Neutrophil (primary cell): ENCODE measurements around the gene AMPD2.
A peak's percentile ranks its signal among the peaks of the same experiment; 100 is the strongest.

Experiments used
- H3K27ac ChIP-seq: fragments of 200-600 bp; sonication (generic); 2 replicates; pipeline ENCODE4 v1.5.1; 2016; ENCODE audit warnings: mild to moderate bottlenecking, moderate library complexity
- H3K27me3 ChIP-seq: fragments of 200-600 bp; sonication (generic); 2 replicates; pipeline ENCODE4 v1.6.0; 2016; ENCODE audit warnings: mild to moderate bottlenecking
- H3K36me3 ChIP-seq: fragments of 200-600 bp; sonication (generic); 2 replicates; pipeline ENCODE4 v1.5.1; 2017
- H3K4me1 ChIP-seq, 2 experiments: fragments of 200-600 bp in 1 of 2; sonication (generic) in 1 of 2; 1 replicate in 1 of 2; 2 replicates in 1 of 2; pipeline versions ENCODE4 v1.5.1 to v1.6.1; 2013 to 2016; ENCODE audit warnings: low read depth in 1 of 2, low read length in 1 of 2, mild to moderate bottlenecking in 1 of 2, moderate library complexity in 1 of 2; ENCODE audit not compliant: control insufficient read depth in 1 of 2, insufficient read depth in 1 of 2
- H3K4me3 ChIP-seq, 2 experiments: fragments of 200-600 bp in 1 of 2; sonication (generic) in 1 of 2; 1 replicate in 1 of 2; 2 replicates in 1 of 2; pipeline ENCODE4 v1.5.1; 2013 to 2016; ENCODE audit warnings: low read depth in 1 of 2, low read length in 1 of 2, mild to moderate bottlenecking in 1 of 2, moderate library complexity in 1 of 2
- H3K9me3 ChIP-seq: fragments of 200-600 bp; sonication (generic); 2 replicates; pipeline ENCODE4 v1.5.1; 2016
- CTCF ChIP-seq: fragments of 200-600 bp; sonication (generic); IDR thresholded peaks from 2 replicates; pipeline ENCODE4 v1.5.1; 2016; ENCODE audit warnings: antibody characterized with exemption

AMPD2 gene

DNA sequence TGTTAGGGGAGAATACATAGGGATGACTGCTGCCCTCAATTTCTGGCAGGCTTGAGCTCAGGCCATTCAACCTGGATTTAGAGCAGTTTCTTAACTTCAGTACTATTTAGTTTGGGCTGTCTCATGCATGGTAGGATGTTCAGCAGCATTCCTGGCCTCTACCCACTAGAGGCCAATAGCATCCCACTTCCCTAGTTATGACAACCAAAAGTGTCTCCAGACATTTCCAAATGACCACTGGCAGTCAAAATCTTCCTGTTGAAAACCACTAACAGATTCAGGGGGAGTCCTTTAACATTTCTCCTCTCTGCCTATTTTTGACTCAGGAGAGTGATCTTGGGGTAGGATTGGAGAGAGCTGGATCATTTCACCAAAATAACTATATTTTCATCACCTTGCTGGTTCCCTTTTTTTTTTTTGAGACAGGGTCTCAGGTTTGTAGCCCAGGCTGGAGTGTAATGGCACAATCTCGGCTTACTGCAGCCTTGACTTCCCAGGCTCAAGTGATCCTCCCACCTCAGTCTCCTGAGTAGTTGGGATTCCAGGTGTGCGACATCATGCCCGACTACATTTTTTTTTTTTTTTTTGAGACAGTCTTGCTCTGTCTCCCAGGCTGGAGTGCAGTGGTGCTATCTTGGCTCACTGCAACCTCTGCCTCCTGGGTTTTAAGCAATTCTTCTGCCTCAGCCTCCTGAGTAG is 8.9 kb upstream of the AMPD2 start:
- Histone ChIP-seq H3K27me3 (no peaks in the 10 kb centered on the region), H3K27ac (peak overlapping the region; percentile 97), H3K36me3 (peaks cover 3% of the 10 kb centered on the region), H3K4me1 (peaks cover 36 to 50% of the 10 kb centered on the region in 2 experiments), H3K9me3 (no peaks in the 10 kb centered on the region), H3K4me3 (peak overlapping the region in 1 of 2 experiments; percentile 9)
- TF ChIP-seq CTCF = no peak

DNA sequence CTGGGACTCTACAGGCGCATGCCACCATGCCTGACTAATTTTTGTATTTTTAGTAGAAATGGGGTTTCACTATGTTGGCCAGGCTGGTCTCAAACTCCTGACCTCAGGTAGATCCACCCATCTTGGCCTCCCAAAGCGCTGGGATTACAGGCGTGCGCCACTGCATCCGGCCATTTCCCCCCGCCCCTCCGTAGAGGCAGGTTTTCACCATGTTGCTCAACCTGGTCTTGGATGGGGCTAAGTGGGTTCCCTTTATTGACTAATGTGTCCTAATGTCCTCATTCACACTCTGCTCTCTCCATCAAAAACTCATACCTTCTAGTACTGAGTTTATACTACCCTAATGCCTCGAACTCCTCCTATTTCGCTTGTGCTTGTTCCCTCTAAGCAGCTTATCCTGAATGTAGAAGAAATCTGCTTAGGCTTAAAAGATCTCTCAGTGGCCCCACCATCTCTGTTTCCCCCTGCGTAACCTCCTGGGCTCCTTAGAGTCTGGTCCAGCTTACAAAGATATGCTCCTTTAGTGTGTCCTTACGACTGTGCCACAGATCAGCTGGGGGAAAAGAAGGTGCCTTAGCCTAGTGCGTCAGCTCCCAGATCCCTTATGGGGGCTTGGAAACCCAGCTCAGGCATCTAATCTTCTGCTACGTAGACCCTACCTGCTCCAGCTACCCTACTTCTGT is 8.2 kb upstream of the AMPD2 start:
- H3K27me3 ChIP-seq = no peaks in the 10 kb centered on the region
- H3K9me3 ChIP-seq = no peaks in the 10 kb centered on the region
- H3K27ac ChIP-seq = peak overlapping the region; percentile 97
- peaks cover 43 to 57% of the 10 kb centered on the region in 2 experiments for H3K4me1 ChIP-seq
- no peak for TF ChIP-seq CTCF
- peak overlapping the region in 1 of 2 experiments; percentile 9 for H3K4me3 ChIP-seq
- no peaks in the 10 kb centered on the region for H3K36me3 ChIP-seq

DNA sequence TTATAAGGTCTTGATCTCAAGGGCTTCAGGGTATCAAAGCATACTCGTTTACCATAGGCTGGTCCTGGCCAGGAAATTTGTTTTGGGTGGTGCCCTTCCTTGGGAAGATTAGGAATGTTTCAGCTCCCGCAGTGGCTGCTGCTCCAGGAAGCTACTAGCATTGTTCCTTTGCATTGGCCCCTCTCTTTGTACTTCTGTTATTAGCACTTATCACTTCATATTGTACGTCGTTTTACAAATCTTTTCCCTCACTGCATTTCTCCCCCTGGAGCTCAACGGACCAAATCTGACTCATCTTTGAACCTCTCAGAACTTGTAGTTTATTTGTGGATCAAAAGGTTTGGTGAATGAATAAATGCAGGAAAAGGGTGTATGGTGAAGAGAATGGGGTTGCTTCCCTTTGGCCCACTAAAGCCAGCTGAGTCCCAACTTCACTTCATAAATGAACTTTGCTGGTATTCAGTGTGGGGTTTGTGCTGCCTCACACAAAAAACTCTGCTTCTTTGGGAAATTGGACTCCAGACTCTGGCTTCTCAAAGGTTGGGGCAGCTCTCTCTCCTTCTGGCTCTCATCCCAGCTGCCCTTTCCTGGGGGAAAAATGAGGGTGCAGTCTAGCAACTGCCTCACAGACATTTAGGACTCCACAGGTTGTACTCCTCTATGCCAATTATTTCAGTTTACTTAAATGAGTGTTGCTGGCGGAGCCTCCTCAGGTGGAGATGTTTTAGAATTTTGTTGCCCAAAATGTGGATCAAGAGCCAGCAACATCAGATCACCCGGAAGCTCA is 6.1 kb upstream of the AMPD2 start:
- H3K4me3 ChIP-seq = no peak overlapping the region
- no peaks in the 10 kb centered on the region for H3K27me3 ChIP-seq
- no peaks in the 10 kb centered on the region for H3K9me3 ChIP-seq
- peak overlapping the region; percentile 97 for H3K27ac ChIP-seq
- H3K36me3 ChIP-seq = no peaks in the 10 kb centered on the region
- no peak for TF ChIP-seq CTCF
- peaks cover 64 to 74% of the 10 kb centered on the region in 2 experiments for H3K4me1 ChIP-seq

DNA sequence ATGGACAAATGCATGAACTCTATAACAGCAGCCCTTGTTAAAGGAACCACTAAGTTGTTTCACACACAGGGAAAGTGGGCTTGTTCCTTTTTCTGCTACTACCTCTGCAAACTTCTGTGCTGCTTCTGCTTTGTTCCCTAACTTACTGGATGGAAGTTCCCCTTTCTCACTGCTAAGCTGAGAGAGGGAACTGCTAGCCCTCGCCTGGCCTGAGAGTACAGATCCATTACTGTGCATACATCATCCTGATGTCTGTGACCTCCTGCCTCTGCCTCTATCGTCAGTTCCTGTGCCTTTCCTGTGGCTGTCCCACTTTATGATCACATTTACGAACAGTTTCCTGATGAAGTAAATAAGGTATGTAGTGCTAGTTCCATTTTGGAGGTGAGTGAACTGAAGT is 3.8 kb upstream of the AMPD2 start:
- no peaks in the 10 kb centered on the region for H3K36me3 ChIP-seq
- TF ChIP-seq CTCF = peak; percentile 65
- no peaks in the 10 kb centered on the region for H3K27me3 ChIP-seq
- H3K27ac ChIP-seq = peak overlapping the region; percentile 97
- H3K4me1 ChIP-seq = peaks cover 68 to 81% of the 10 kb centered on the region in 2 experiments
- H3K9me3 ChIP-seq = no peaks in the 10 kb centered on the region
- H3K4me3 ChIP-seq = peak overlapping the region; percentile 39 to 46

- Histone ChIP-seq H3K36me3 (no peaks in the 10 kb centered on the region), H3K27me3 (no peaks in the 10 kb centered on the region), H3K27ac (peak overlapping the region; percentile 97), H3K4me3 (peak overlapping the region; percentile 39 to 46), H3K9me3 (no peaks in the 10 kb centered on the region), H3K4me1 (peaks cover 65 to 77% of the 10 kb centered on the region in 2 experiments)
- no peak for TF ChIP-seq CTCF
Observed at GRCh38 chr1:109616391-109616790, 3.2 kb upstream of the AMPD2 start.
